Aorta (tissue), 5 donors: ENCODE measurements around the gene XXYLT1. TPM values are rescaled to one million over a fixed set of nuclear protein-coding genes. Genes with fewer than 3 reads are reported as not detected.

Source experiments
- ATAC-seq: fragments of 200-7000 bp; cut with Tn5 transposase; one replicate; pipeline ENCODE4 v1.9.1; 2022; ENCODE audit warnings: moderate library complexity; ENCODE audit not compliant: low FRiP score
- DNase-seq, 2 donors: peaks; one replicate each; pipeline ENCODE4 v3.0.0-alpha.2; 2020
- H3K27ac ChIP-seq, 2 donors: one replicate each; pipeline ENCODE4 v1.5.1; 2013; ENCODE audit warnings: low read length in 2 of 2, mild to moderate bottlenecking in 2 of 2, moderate library complexity in 2 of 2, control low read depth in 1 of 2, inconsistent platforms in 1 of 2, low read depth in 1 of 2
- H3K27me3 ChIP-seq, 2 donors: one replicate each; pipeline ENCODE4 v1.6.1; 2013; ENCODE audit warnings: control low read depth in 1 of 2, low read length in 1 of 2, mild to moderate bottlenecking in 1 of 2, moderate library complexity in 1 of 2; ENCODE audit not compliant: insufficient read depth in 2 of 2, control insufficient read depth in 1 of 2
- H3K36me3 ChIP-seq, 2 donors: one replicate each; pipeline ENCODE4 v1.6.1; 2013; ENCODE audit warnings: control low read depth in 1 of 2, low read length in 1 of 2, mild to moderate bottlenecking in 1 of 2; ENCODE audit not compliant: insufficient read depth in 2 of 2, control insufficient read depth in 1 of 2
- H3K4me1 ChIP-seq, 2 donors: one replicate each; pipeline ENCODE4 v1.6.1; 2013; ENCODE audit warnings: low read length in 2 of 2, control low read depth in 1 of 2, mild to moderate bottlenecking in 1 of 2, moderate library complexity in 1 of 2; ENCODE audit not compliant: insufficient read depth in 2 of 2, control insufficient read depth in 1 of 2
- H3K4me3 ChIP-seq, 2 donors: one replicate each; pipeline ENCODE4 v1.5.1; 2013; ENCODE audit warnings: low read length in 2 of 2, control low read depth in 1 of 2, mild to moderate bottlenecking in 1 of 2
- H3K9me3 ChIP-seq: one replicate; pipeline ENCODE4 v1.6.1; 2013; ENCODE audit warnings: mild to moderate bottlenecking, low read length; ENCODE audit not compliant: control insufficient read depth
- WGBS, 2 donors: extraction: QIAGEN DNeasy Blood & Tissue Kit; methylation state at CpG; one replicate each; pipeline ENCODE4 v1.1.7; 2013; 5-methylcytosine and 5-hydroxymethylcytosine counted together
- intact Hi-C, 2 donors: fragments of 100-400 bp; cut with DNase I; formaldehyde crosslinking; loops; one replicate each; pipeline versions ENCODE4 v1.14.2 to v1.15.0; 2022
- polyA plus RNA-seq, 2 donors: library from polyadenylated mRNA; stranded (reverse); fragments of 200-250 nt; gene quantifications; one replicate each; pipeline ENCODE4 v1.2.3, GENCODE V29; 2013
- total RNA-seq, 2 donors: library from RNA; stranded (reverse); fragmentation: NEBNext Ultra II Directional; extraction: Animal tissue kit (Norgen Biotek cat#: 25700); gene quantifications; one replicate each; pipeline ENCODE4 v1.2.1, GENCODE V29; 2021
- donor health status: healthy with polysubstance abuse.
- donor health status: Bipolar disorder and iron deficiency.
- donor health status: DM: no; HTN: no; CAD: no.
- donor health status: DM: no; HTN: no; CAD: no.
- donor health status: DM: yes; HTN: yes; CAD: no.

XXYLT1 gene
- total and polyA plus RNA-seq, 4 donors = 2.3 to 15.0 (median 6.9) TPM

DNA sequence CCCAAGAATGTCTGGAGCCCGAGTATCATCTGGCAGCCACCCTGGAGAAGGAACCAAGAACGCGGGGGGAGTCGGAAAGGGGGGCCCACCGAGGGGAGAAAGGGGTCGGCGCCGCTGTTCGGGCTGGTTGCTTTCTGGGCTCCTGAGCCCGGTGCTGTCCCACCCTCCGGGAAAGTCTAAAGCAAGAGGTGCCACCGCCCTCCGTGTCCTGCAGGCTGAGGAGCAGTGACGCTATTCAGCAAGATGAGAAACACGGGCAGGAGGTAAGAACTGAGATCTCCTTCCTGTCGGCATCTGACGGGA, 234.8 kb downstream of the XXYLT1 start:
- DNase-seq (no peak), ATAC-seq (no peak)
- Histone ChIP-seq H3K9me3 (no peaks in the 10 kb centered on the region), H3K36me3 (no peaks in the 10 kb centered on the region), H3K27me3 (no peaks in the 10 kb centered on the region), H3K4me1 (no peaks in the 10 kb centered on the region), H3K27ac (no peak overlapping the region), H3K4me3 (no peak overlapping the region)
- intact Hi-C loops = no loop called here
- 61 to 65% methylated on average over 17 of the region's 17 CpGs for WGBS, 2 donors

DNA sequence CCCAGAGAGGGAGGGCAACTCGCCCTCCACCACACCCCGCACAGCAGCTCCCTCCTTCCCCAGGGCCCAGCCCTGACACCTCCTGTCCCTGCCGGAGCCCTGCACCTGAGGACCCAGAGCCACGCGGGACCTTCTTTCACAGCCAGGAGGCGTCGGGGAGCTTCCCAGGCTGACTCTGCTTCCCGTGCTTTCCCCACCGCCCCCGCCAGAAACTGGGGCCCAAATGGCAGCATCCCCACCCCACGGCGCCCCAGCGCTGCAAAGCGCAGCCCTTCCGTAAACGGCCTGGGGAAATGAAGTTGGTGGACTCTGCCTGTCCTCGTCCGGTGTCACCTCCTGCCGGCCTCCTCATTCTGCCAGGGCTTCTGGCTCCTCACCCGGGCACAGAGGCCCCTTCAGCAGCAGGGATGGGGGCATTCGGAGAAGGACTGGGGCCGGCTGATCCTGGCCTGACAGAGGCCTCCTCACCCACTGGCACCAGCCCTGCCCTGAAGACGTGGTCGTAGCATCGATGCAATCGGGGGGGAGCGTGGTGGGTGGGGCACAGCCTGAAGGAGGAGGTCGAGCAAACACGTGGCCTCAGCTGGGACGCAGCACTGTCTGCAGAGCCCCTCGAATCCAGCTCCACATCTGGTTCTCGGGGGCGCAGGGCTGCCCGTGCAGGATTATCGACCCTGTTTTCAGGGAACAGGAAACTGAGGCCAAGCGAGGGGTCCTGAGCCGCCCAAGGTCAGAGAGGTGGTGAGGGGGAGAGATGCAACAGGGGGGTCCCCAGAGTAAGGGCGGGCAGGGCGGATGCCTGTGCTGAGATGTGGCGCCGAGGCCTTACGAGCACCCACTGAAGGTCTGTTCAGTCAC, 235.4 kb downstream of the XXYLT1 start:
- H3K27me3 ChIP-seq = no peaks in the 10 kb centered on the region
- no peaks in the 10 kb centered on the region for H3K9me3 ChIP-seq
- no peaks in the 10 kb centered on the region for H3K36me3 ChIP-seq
- no peak overlapping the region for H3K27ac ChIP-seq
- intact Hi-C loops = no loop called here
- H3K4me3 ChIP-seq = no peak overlapping the region
- 65 to 69% methylated on average over 40 to 42 of the region's 42 CpGs for WGBS, 2 donors
- ATAC-seq (peak; percentile 27), DNase-seq (no peak)
- H3K4me1 ChIP-seq = no peaks in the 10 kb centered on the region

DNA sequence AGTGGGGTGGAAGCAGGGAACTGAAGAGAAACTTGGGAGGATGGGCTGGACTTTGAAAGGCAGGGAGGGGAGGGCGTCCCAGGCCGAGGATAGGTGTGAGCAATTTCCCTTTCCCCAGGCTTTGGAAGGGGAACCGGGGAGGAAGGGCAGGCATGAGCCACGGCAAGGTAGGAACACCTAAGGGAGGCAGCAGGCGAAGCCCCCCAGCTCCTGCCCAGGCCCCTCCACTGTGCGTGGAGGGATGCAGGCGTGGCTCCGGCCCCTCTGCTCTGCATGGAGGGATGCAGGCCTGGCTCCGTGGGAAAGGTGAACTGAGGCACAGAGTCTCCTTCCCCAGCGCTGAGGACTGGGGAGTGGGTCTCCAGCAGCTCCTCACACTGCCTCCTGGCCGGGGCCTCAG, 236.4 kb downstream of the XXYLT1 start:
- ATAC-seq = no peak
- Histone ChIP-seq H3K4me1 (no peaks in the 10 kb centered on the region), H3K36me3 (no peaks in the 10 kb centered on the region), H3K9me3 (no peaks in the 10 kb centered on the region), H3K27me3 (no peaks in the 10 kb centered on the region), H3K27ac (no peak overlapping the region), H3K4me3 (no peak overlapping the region)
- intact Hi-C loops = no loop called here
- 95% methylated on average over 11 of the region's 11 CpGs for WGBS, 2 donors
- DNase-seq = no peak

GRCh38 chr3:195034101-195034500, 236.9 kb downstream of the XXYLT1 start:
- H3K27me3 ChIP-seq = no peaks in the 10 kb centered on the region
- no peak overlapping the region for H3K27ac ChIP-seq
- no peaks in the 10 kb centered on the region for H3K9me3 ChIP-seq
- H3K4me3 ChIP-seq = no peak overlapping the region
- ATAC-seq (no peak), DNase-seq (no peak)
- intact Hi-C loops = no loop called here
- no peaks in the 10 kb centered on the region for H3K36me3 ChIP-seq
- H3K4me1 ChIP-seq = no peaks in the 10 kb centered on the region
- WGBS, 2 donors = 68 to 73% methylated on average over 9 of the region's 9 CpGs

- no peak for ATAC-seq
- H3K27ac ChIP-seq = no peak overlapping the region
- no peaks in the 10 kb centered on the region for H3K9me3 ChIP-seq
- H3K36me3 ChIP-seq = no peaks in the 10 kb centered on the region
- WGBS, 2 donors = 84 to 86% methylated on average over 12 of the region's 12 CpGs
- DNase-seq = no peak
- H3K4me1 ChIP-seq = no peaks in the 10 kb centered on the region
- H3K27me3 ChIP-seq = no peaks in the 10 kb centered on the region
- intact Hi-C loops = no loop called here
- H3K4me3 ChIP-seq = no peak overlapping the region
Observed at GRCh38 chr3:195033531-195034091, 237.3 kb downstream of the XXYLT1 start.

DNA sequence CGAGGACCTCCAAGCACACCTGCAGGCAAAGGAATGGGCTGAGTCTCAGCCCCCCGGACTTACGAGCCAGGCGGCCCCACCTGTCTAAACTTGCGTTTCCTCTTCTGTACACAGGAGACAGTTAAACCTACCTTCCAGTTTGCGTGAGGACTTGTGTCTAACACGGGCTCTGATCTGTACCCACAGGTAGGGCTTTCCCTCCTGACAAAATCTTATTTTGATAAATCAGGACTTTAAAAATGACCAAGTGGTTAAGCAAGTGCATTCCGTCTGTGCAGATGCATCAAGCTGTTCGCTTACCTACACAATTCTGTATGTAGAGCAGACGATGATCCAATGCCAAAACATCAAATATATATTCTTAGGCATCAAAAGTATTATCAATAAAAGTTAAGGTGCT, 238.0 kb downstream of the XXYLT1 start:
- intact Hi-C loops = no loop called here
- DNase-seq = no peak
- 94 to 95% methylated on average over 10 of the region's 10 CpGs for WGBS, 2 donors
- Histone ChIP-seq H3K27me3 (no peaks in the 10 kb centered on the region), H3K4me1 (no peaks in the 10 kb centered on the region), H3K27ac (no peak overlapping the region), H3K4me3 (no peak overlapping the region), H3K9me3 (no peaks in the 10 kb centered on the region), H3K36me3 (no peaks in the 10 kb centered on the region)
- no peak for ATAC-seq

DNA sequence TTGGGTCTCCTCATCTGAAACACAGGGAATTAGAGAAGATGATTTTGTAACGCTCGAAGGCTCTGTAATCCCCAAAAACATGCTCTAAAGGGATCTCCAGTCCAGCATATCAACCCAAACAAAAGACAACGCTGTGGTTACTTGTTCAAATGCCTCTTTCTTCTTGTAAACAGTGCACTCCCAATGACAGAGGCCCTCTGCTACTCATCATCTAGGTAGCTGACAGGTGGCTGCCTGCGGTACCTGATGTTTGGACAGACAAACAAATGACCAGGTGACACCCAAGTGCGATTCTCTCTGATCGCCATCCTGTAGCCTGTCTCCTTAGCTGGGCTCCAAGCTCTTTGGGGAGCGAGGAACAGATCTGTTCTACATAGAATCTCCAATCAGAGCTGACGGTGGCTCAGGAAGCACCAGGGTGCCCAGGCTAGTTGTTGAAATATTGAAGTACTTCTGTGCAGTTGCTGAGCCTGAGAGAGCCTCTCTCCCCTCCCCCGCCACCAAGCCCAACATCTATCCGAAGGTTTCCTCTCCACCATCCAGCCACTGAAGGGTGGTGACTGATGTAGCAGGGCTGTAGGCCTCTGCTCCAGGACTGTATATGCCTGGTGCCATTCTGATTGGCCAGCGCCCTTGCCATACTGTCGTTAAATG, 238.7 kb downstream of the XXYLT1 start:
- H3K4me1 ChIP-seq = no peaks in the 10 kb centered on the region
- no peak for ATAC-seq
- H3K4me3 ChIP-seq = no peak overlapping the region
- no peaks in the 10 kb centered on the region for H3K27me3 ChIP-seq
- no peak overlapping the region for H3K27ac ChIP-seq
- intact Hi-C loops = no loop called here
- no peaks in the 10 kb centered on the region for H3K9me3 ChIP-seq
- no peak for DNase-seq
- no peaks in the 10 kb centered on the region for H3K36me3 ChIP-seq
- 83 to 85% methylated on average over 12 of the region's 12 CpGs for WGBS, 2 donors

DNA sequence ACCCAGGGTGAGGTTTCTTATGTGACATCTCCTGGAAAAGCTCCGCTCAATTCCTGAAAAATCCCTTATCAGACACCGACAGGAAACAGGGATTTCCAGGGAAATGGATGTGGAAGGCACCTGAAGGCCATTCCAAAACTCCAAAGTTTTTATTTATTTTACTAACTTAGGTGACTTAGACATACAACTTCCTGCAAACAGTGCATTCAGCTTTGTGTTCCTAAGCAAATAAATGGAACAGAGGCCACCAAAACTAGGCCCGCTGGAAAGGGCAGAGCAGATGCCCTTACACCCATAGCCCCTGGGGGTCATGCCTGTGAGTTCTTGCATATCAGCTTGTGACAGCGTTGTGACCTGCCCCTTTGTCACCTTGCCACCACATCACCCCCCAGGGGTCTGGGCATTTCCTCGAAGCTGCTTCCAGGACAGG, 239.4 kb downstream of the XXYLT1 start:
- DNase-seq = no peak
- WGBS, 2 donors = 89 to 91% methylated on average over 5 of the region's 5 CpGs
- no peaks in the 10 kb centered on the region for H3K36me3 ChIP-seq
- H3K4me1 ChIP-seq = no peaks in the 10 kb centered on the region
- intact Hi-C loops = no loop called here
- H3K4me3 ChIP-seq = no peak overlapping the region
- no peak for ATAC-seq
- H3K9me3 ChIP-seq = no peaks in the 10 kb centered on the region
- H3K27ac ChIP-seq = no peak overlapping the region
- H3K27me3 ChIP-seq = no peaks in the 10 kb centered on the region
